Tibial artery (tissue), 4 donors: ENCODE results near the gene SORCS2.
A peak's percentile ranks its signal among the peaks of the same experiment; 100 is the strongest.

Source experiments
- DNase-seq, 2 donors: peaks; one replicate each; pipeline ENCODE4 v3.0.0-alpha.2; 2019
- H3K27ac ChIP-seq, 2 donors: fragments of 200-600 bp; sonication (generic) in 1 of 2; 1 replicate in 1 of 2; 2 replicates in 1 of 2; pipeline ENCODE4 v1.5.1; 2018 to 2019; ENCODE audit warnings: mild to moderate bottlenecking in 1 of 2
- H3K27me3 ChIP-seq, 2 donors: fragments of 200-600 bp; sonication (generic) in 1 of 2; one replicate each; pipeline versions ENCODE4 v1.5.1 to v1.6.0; 2016 to 2019
- H3K36me3 ChIP-seq, 3 donors: fragments of 200-600 bp; sonication (generic) in 2 of 3; one replicate each; pipeline ENCODE4 v1.5.1; 2016 to 2019; ENCODE audit warnings: mild to moderate bottlenecking in 2 of 3
- H3K4me1 ChIP-seq, 4 donors: fragments of 200-600 bp; sonication (generic) in 2 of 4; 1 replicate in 3 of 4; 2 replicates in 1 of 4; pipeline ENCODE4 v1.5.1; 2016 to 2019
- H3K4me3 ChIP-seq, 2 donors: fragments of 200-600 bp; sonication (generic) in 1 of 2; 1 replicate in 1 of 2; 2 replicates in 1 of 2; pipeline ENCODE4 v1.5.1; 2018 to 2019; ENCODE audit warnings: mild to moderate bottlenecking in 2 of 2
- H3K9me3 ChIP-seq, 3 donors: fragments of 200-600 bp; sonication (generic) in 1 of 3; one replicate each; pipeline ENCODE4 v1.5.1; 2016 to 2019
- CTCF ChIP-seq, 2 experiments: fragments of 200-600 bp in 1 of 2; fragments of 450-650 bp in 1 of 2; IDR thresholded peaks; one replicate each; pipeline ENCODE4 v1.5.1; 2017 to 2019; ENCODE audit warnings: antibody characterized with exemption in 2 of 2, mild to moderate bottlenecking in 1 of 2, moderate library complexity in 1 of 2
- intact Hi-C: fragments of 100-400 bp; cut with DNase I; formaldehyde crosslinking; loops from one replicate; pipeline ENCODE4 v1.15.0; 2023; ENCODE audit warnings: low total_unique reads

The SORCS2 gene

GRCh38 chr4:7787681-7788141 lies 595.4 kb downstream of the SORCS2 start:
- Histone ChIP-seq H3K27me3 (no peaks in the 10 kb centered on the region), H3K4me1 (peaks cover 0 to 14% (median 3%) of the 10 kb centered on the region in 4 donors), H3K9me3 (no peaks in the 10 kb centered on the region), H3K4me3 (no peak overlapping the region), H3K36me3 (peaks cover 9 to 19% (median 17%) of the 10 kb centered on the region in 3 donors), H3K27ac (no peak overlapping the region)
- DNase-seq, result peak in 1 of 2 donors; percentile 59
- intact Hi-C loops, result no loop called here
- no peak for TF ChIP-seq CTCF (IDR thresholded peaks at IDR 0.05)

DNA sequence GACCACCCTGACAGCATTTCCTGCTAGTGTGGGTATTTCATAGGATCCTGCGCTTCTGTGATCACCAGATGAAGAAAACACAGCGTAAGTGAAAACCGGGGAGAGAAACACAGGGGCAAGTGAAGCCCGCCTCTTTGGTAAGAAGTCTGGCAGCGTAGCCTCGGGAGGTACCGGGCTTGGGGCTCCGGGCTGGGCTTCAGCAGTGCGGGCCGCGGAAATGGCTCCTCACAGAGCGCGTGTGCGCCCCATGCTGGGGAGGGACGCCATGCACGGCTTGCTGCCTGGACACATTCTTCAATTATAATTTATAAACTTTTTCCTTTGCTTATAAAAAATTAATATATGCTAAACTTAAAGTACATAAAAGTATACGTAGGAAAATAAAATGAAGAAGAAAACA lies 595.9 kb downstream of the SORCS2 start:
- DNase-seq, result peak in 1 of 2 donors; percentile 57
- no peaks in the 10 kb centered on the region for H3K9me3 ChIP-seq
- H3K27ac ChIP-seq, result no peak overlapping the region
- TF ChIP-seq CTCF (IDR thresholded peaks at IDR 0.05), result no peak
- no peaks in the 10 kb centered on the region for H3K27me3 ChIP-seq
- intact Hi-C loops, result no loop called here
- H3K4me3 ChIP-seq, result no peak overlapping the region
- H3K36me3 ChIP-seq, result peaks cover 10 to 19% (median 17%) of the 10 kb centered on the region in 3 donors
- peaks cover 0 to 14% (median 4%) of the 10 kb centered on the region in 4 donors for H3K4me1 ChIP-seq

DNA sequence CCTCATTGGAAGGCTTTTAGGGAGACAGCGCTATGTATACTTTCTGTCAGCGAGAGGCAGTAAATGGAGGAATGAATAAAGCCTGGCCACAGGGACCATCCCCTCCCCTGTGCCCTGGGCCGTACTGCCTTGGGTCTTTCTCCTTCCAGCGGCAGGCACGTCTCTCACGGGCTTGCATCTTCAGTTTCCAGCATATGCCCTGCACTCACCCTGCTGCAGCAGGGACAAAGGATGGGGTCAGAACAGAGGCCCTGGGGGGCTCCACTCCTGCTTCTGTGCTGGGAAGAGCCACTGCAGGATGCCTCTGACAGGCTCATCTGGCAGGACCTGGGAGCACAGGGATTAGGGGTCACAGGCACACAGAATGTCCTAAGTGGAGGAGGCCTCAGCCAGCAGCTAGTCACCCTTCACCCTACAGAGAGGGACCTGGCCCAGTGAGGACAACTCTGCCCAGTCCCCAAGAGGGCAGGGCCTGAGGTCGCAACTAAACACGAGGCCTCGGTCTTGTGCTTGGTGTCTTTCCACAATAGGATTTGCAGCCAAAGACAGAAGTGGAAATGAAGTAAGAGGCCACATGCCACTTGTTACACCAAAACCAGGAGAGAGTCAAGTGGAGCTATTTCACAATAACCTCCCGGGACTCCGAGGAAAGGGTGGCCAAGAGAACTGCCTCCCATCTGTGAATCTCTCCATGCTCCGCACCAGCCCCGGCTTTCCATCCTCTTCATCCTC lies 596.5 kb downstream of the SORCS2 start:
- TF ChIP-seq CTCF (IDR thresholded peaks at IDR 0.05), result no peak
- intact Hi-C loops, result no loop called here
- H3K4me3 ChIP-seq, result no peak overlapping the region
- H3K27me3 ChIP-seq, result no peaks in the 10 kb centered on the region
- peaks cover 0 to 10% (median 4%) of the 10 kb centered on the region in 4 donors for H3K4me1 ChIP-seq
- peak overlapping the region in 1 of 2 donors; percentile 25 for H3K27ac ChIP-seq
- H3K9me3 ChIP-seq, result no peaks in the 10 kb centered on the region
- peak; percentile 64 to 87 for DNase-seq
- H3K36me3 ChIP-seq, result peaks cover 13 to 17% (median 15%) of the 10 kb centered on the region in 3 donors

DNA sequence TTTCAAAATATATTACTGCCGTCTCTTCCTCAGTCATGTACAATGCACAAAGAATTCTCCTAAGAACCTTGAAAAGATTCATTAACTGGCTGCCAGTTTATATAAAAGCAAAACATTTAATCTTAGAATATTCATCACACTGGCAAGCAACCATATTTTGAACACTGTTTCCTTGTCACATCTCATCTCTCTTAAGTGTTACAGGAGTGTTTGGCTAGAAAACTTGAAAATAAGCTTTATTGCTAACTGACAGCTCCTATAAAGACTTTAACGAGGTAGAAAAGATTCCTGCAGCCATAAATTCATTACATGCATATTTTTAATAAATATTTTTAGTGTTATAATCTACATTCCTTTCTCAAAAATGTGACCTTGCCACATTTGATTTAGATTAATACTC lies 597.7 kb downstream of the SORCS2 start:
- Histone ChIP-seq H3K4me3 (no peak overlapping the region), H3K9me3 (no peaks in the 10 kb centered on the region), H3K4me1 (peaks cover 0 to 10% (median 4%) of the 10 kb centered on the region in 4 donors), H3K27ac (no peak overlapping the region), H3K27me3 (no peaks in the 10 kb centered on the region), H3K36me3 (peaks cover 3 to 13% (median 10%) of the 10 kb centered on the region in 3 donors)
- no peak for DNase-seq
- TF ChIP-seq CTCF (IDR thresholded peaks at IDR 0.05), result no peak
- intact Hi-C loops, result no loop called here

- no peaks in the 10 kb centered on the region for H3K27me3 ChIP-seq
- no peak overlapping the region for H3K4me3 ChIP-seq
- intact Hi-C loops, result no loop called here
- no peak overlapping the region for H3K27ac ChIP-seq
- TF ChIP-seq CTCF (IDR thresholded peaks at IDR 0.05), result no peak
- no peak for DNase-seq
- no peaks in the 10 kb centered on the region for H3K9me3 ChIP-seq
- peaks cover 0 to 10% (median 4%) of the 10 kb centered on the region in 4 donors for H3K4me1 ChIP-seq
- H3K36me3 ChIP-seq, result peaks cover 0 to 7% (median 4%) of the 10 kb centered on the region in 3 donors
These were observed 598.7 kb downstream of the SORCS2 start for GRCh38 chr4:7790999-7791398.
